Activated CD4-positive, alpha-beta T cell treated with anti-CD3 and anti-CD28 coated beads, Interleukin-2, amount 10 ng/mL, durations not matched to agents 24 days and 14 days (primary cell): ENCODE results near the gene SENP7. TPM values are rescaled to one million over a fixed set of nuclear protein-coding genes. Genes with fewer than 3 reads are reported as not detected.

Source experiments
- DNase-seq: peaks from one replicate; pipeline ENCODE4 v3.0.0; 2022
- H3K27ac Mint-ChIP-seq: one replicate; pipeline ENCODE4 v1.8.0; 2022; ENCODE audit warnings: mild to moderate bottlenecking, mixed read lengths
- H3K27me3 Mint-ChIP-seq: one replicate; pipeline ENCODE4 v1.8.0; 2022; ENCODE audit warnings: mixed read lengths
- H3K36me3 Mint-ChIP-seq: one replicate; pipeline ENCODE4 v1.8.0; 2022; ENCODE audit warnings: low read depth, mild to moderate bottlenecking, mixed read lengths
- H3K4me1 Mint-ChIP-seq: one replicate; pipeline ENCODE4 v1.8.0; 2021; ENCODE audit warnings: mixed read lengths
- H3K4me3 Mint-ChIP-seq: one replicate; pipeline ENCODE4 v1.8.0; 2022; ENCODE audit warnings: mild to moderate bottlenecking, moderate library complexity, mixed read lengths
- H3K9me3 Mint-ChIP-seq: one replicate; pipeline ENCODE4 v1.8.0; 2021; ENCODE audit warnings: mixed read lengths
- intact Hi-C: fragments of 100-400 bp; cut with micrococcal nuclease; formaldehyde crosslinking; loops from one replicate; pipeline ENCODE4 v1.15.1; 2023
- total RNA-seq: library from RNA; stranded (reverse); gene quantifications from 2 replicates; pipeline ENCODE4 v1.2.3, GENCODE V29; 2022

The SENP7 gene
- total RNA-seq, 1 donor from 2014 or later = 9.5 TPM

GRCh38 chr3:101383656-101384055, 129.4 kb downstream of the SENP7 start:
- Mint-ChIP-seq H3K27ac (no peak overlapping the region), H3K4me3 (no peak overlapping the region), H3K36me3 (peaks cover 14% of the 10 kb centered on the region), H3K4me1 (peaks cover 22% of the 10 kb centered on the region), H3K9me3 (peaks cover 9% of the 10 kb centered on the region), H3K27me3 (no peaks in the 10 kb centered on the region)
- intact Hi-C loops = loop anchor here (2.0 to 10.0 kb wide), 8 partner anchors 189 to 1051 kb away; partner anchors contain the start of genes LNP1, NIT2, PCNP and TOMM70
- DNase-seq = no peak

GRCh38 chr3:101383156-101383575, 129.8 kb downstream of the SENP7 start:
- H3K27ac Mint-ChIP-seq = no peak overlapping the region
- H3K36me3 Mint-ChIP-seq = peaks cover 13% of the 10 kb centered on the region
- no peak overlapping the region for H3K4me3 Mint-ChIP-seq
- H3K9me3 Mint-ChIP-seq = peaks cover 9% of the 10 kb centered on the region
- no peaks in the 10 kb centered on the region for H3K27me3 Mint-ChIP-seq
- no peak for DNase-seq
- intact Hi-C loops = loop anchor here (2.0 to 10.0 kb wide), 8 partner anchors 189 to 1051 kb away; partner anchors contain the start of genes LNP1, NIT2, PCNP and TOMM70
- H3K4me1 Mint-ChIP-seq = peaks cover 26% of the 10 kb centered on the region

GRCh38 chr3:101381809-101382208, 131.2 kb downstream of the SENP7 start:
- Mint-ChIP-seq H3K4me3 (no peak overlapping the region), H3K27ac (no peak overlapping the region), H3K27me3 (no peaks in the 10 kb centered on the region), H3K4me1 (peaks cover 27% of the 10 kb centered on the region), H3K9me3 (peaks cover 5% of the 10 kb centered on the region), H3K36me3 (peaks cover 2% of the 10 kb centered on the region)
- DNase-seq = no peak
- intact Hi-C loops = loop anchor here (1.0 to 10.0 kb wide), 13 partner anchors 137 to 1065 kb away; partner anchors contain the start of genes LNP1, NIT2, PCNP and TOMM70

GRCh38 chr3:101379658-101380376, 133.2 kb downstream of the SENP7 start:
- Mint-ChIP-seq H3K36me3 (peaks cover 5% of the 10 kb centered on the region), H3K27ac (peak overlapping the region; percentile 64), H3K27me3 (no peaks in the 10 kb centered on the region), H3K9me3 (peaks cover 5% of the 10 kb centered on the region), H3K4me1 (peaks cover 26% of the 10 kb centered on the region), H3K4me3 (peak overlapping the region; percentile 58)
- intact Hi-C loops = loop anchor here (1.0 to 10.0 kb wide), 11 partner anchors 10 to 1063 kb away; partner anchors contain the start of genes LNP1, NIT2, PCNP and TOMM70
- no peak for DNase-seq

- Mint-ChIP-seq H3K9me3 (peaks cover 5% of the 10 kb centered on the region), H3K4me3 (no peak overlapping the region), H3K36me3 (peaks cover 9% of the 10 kb centered on the region), H3K27me3 (no peaks in the 10 kb centered on the region), H3K27ac (no peak overlapping the region), H3K4me1 (peaks cover 26% of the 10 kb centered on the region)
- intact Hi-C loops = no loop called here
- DNase-seq = no peak
Observed at GRCh38 chr3:101377796-101378195, 135.2 kb downstream of the SENP7 start.

- no peaks in the 10 kb centered on the region for H3K27me3 Mint-ChIP-seq
- DNase-seq = no peak
- H3K27ac Mint-ChIP-seq = no peak overlapping the region
- intact Hi-C loops = no loop called here
- H3K36me3 Mint-ChIP-seq = peaks cover 9% of the 10 kb centered on the region
- no peak overlapping the region for H3K4me3 Mint-ChIP-seq
- peaks cover 5% of the 10 kb centered on the region for H3K9me3 Mint-ChIP-seq
- H3K4me1 Mint-ChIP-seq = peaks cover 26% of the 10 kb centered on the region
Observed at GRCh38 chr3:101377209-101377608, 135.8 kb downstream of the SENP7 start.

- intact Hi-C loops = no loop called here
- Mint-ChIP-seq H3K27me3 (no peaks in the 10 kb centered on the region), H3K4me3 (no peak overlapping the region), H3K4me1 (peaks cover 20% of the 10 kb centered on the region), H3K9me3 (peaks cover 5% of the 10 kb centered on the region), H3K36me3 (peaks cover 13% of the 10 kb centered on the region), H3K27ac (no peak overlapping the region)
- no peak for DNase-seq
Observed at GRCh38 chr3:101375586-101375985, 137.4 kb downstream of the SENP7 start.

GRCh38 chr3:101362406-101362805, 150.6 kb downstream of the SENP7 start:
- no peaks in the 10 kb centered on the region for H3K27me3 Mint-ChIP-seq
- no peak for DNase-seq
- no peak overlapping the region for H3K27ac Mint-ChIP-seq
- peaks cover 40% of the 10 kb centered on the region for H3K36me3 Mint-ChIP-seq
- no peaks in the 10 kb centered on the region for H3K4me1 Mint-ChIP-seq
- intact Hi-C loops = no loop called here
- H3K9me3 Mint-ChIP-seq = peaks cover 11% of the 10 kb centered on the region
- no peak overlapping the region for H3K4me3 Mint-ChIP-seq

GRCh38 chr3:101351829-101352228, 161.2 kb downstream of the SENP7 start:
- H3K4me1 Mint-ChIP-seq = no peaks in the 10 kb centered on the region
- no peaks in the 10 kb centered on the region for H3K27me3 Mint-ChIP-seq
- H3K27ac Mint-ChIP-seq = no peak overlapping the region
- H3K9me3 Mint-ChIP-seq = no peaks in the 10 kb centered on the region
- no peak for DNase-seq
- peaks cover 20% of the 10 kb centered on the region for H3K36me3 Mint-ChIP-seq
- intact Hi-C loops = no loop called here
- H3K4me3 Mint-ChIP-seq = no peak overlapping the region

- Mint-ChIP-seq H3K36me3 (peaks cover 29% of the 10 kb centered on the region), H3K27ac (no peak overlapping the region), H3K4me1 (peaks cover 1% of the 10 kb centered on the region), H3K9me3 (peaks cover 2% of the 10 kb centered on the region), H3K4me3 (no peak overlapping the region), H3K27me3 (no peaks in the 10 kb centered on the region)
- intact Hi-C loops = no loop called here
- DNase-seq = no peak
Observed at GRCh38 chr3:101340591-101340990, 172.4 kb downstream of the SENP7 start.

- no peak overlapping the region for H3K4me3 Mint-ChIP-seq
- H3K27ac Mint-ChIP-seq = no peak overlapping the region
- no peaks in the 10 kb centered on the region for H3K27me3 Mint-ChIP-seq
- intact Hi-C loops = no loop called here
- H3K9me3 Mint-ChIP-seq = no peaks in the 10 kb centered on the region
- H3K4me1 Mint-ChIP-seq = peaks cover 1% of the 10 kb centered on the region
- H3K36me3 Mint-ChIP-seq = peaks cover 16% of the 10 kb centered on the region
- no peak for DNase-seq
Observed at GRCh38 chr3:101333883-101334282, 179.1 kb downstream of the SENP7 start.

GRCh38 chr3:101329016-101329673, 183.9 kb downstream of the SENP7 start:
- intact Hi-C loops = no loop called here
- DNase-seq = no peak
- Mint-ChIP-seq H3K27me3 (no peaks in the 10 kb centered on the region), H3K4me1 (no peaks in the 10 kb centered on the region), H3K27ac (no peak overlapping the region), H3K4me3 (no peak overlapping the region), H3K36me3 (peaks cover 25% of the 10 kb centered on the region), H3K9me3 (no peaks in the 10 kb centered on the region)

GRCh38 chr3:101325393-101326134, 187.4 kb downstream of the SENP7 start:
- DNase-seq = no peak
- Mint-ChIP-seq H3K36me3 (peaks cover 27% of the 10 kb centered on the region), H3K4me1 (no peaks in the 10 kb centered on the region), H3K27ac (no peak overlapping the region), H3K27me3 (no peaks in the 10 kb centered on the region), H3K4me3 (no peak overlapping the region), H3K9me3 (no peaks in the 10 kb centered on the region)
- intact Hi-C loops = no loop called here

GRCh38 chr3:101320475-101320874, 192.5 kb downstream of the SENP7 start, which contains the start of gene IMPG2:
Gene IMPG2 (minus strand): TSS chr3:101320575. CDS start chr3:101320372, 203 bp downstream.
- DNase-seq = no peak
- Mint-ChIP-seq H3K27me3 (no peaks in the 10 kb centered on the region), H3K4me3 (no peak within 1 kb of the TSS), H3K27ac (no peak within 1 kb of the TSS), H3K4me1 (no peaks in the 10 kb centered on the region), H3K36me3 (peaks cover 1% of the 10 kb centered on the region), H3K9me3 (no peaks in the 10 kb centered on the region)
- intact Hi-C loops = no loop called here
